HepG2 (cell line): Measurements from ENCODE around the gene CCL17. TPM values are rescaled to one million over a fixed set of nuclear protein-coding genes. Genes with fewer than 3 reads are reported as not detected.

Experiments
- ATAC-seq: fragments of 200-7000 bp; cut with Tn5 transposase; 3 replicates; pipeline ENCODE4 v1.9.1; 2020; ENCODE audit warnings: mild to moderate bottlenecking, moderate library complexity
- BruUV-seq: library from RNA; stranded (reverse); fragments of 400-500 nt; replicated peaks from 2 replicates; lab custom pipeline; 2021; lab: Mats Ljungman, UMichigan
- CTCF ChIA-PET: fragments of 300-600 bp; formaldehyde crosslinking; extraction: SDS; loops from one replicate; lab custom pipeline; 2021; ENCODE audit warnings: low total read pairs, inconsistent platforms, low intra/inter-chr PET ratio; lab: Yijun Ruan, JAX
- POLR2A ChIA-PET: fragments of 350-600 bp; sonication (Branson Sonifier 250); formaldehyde crosslinking; loops from one replicate; lab custom pipeline; 2020; ENCODE audit warnings: antibody characterized with exemption, inconsistent platforms; lab: Yijun Ruan, JAX
- DNase-seq: peaks from one replicate; pipeline ENCODE4 v3.0.0-alpha.2; 2015; ENCODE audit warnings: low spot score
- FAIRE-seq: peaks from 3 replicates; lab custom pipeline; 2011; peaks lifted over from hg19 to GRCh38; lab: Jason Lieb, UNC
- H2AFZ ChIP-seq: one replicate; pipeline ENCODE4 v1.6.1; 2011; ENCODE audit warnings: low read length, inconsistent platforms
- H3K27ac ChIP-seq: fragments of 300-600 bp; 3 replicates; pipeline ENCODE4 v1.8.0; 2011; ENCODE audit warnings: mixed run types, mild to moderate bottlenecking, mixed read lengths, low read length, inconsistent platforms; ENCODE audit not compliant: insufficient read depth; ENCODE audit errors: extremely low read length
- H3K27me3 ChIP-seq, 2 experiments: fragments of 200-600 bp in 1 of 2; 2 replicates in 1 of 2; 3 replicates in 1 of 2; pipeline versions ENCODE4 v1.6.0 to v1.8.0; 2011; ENCODE audit warnings: low read length in 2 of 2, mild to moderate bottlenecking in 2 of 2, moderate library complexity in 2 of 2, inconsistent platforms in 1 of 2; ENCODE audit not compliant: insufficient read depth in 2 of 2, control insufficient read depth in 1 of 2
- H3K36me3 ChIP-seq, 2 experiments: fragments of 200-600 bp in 1 of 2; replicated peaks in 1 of 2; 2 replicates in 1 of 2; 3 replicates in 1 of 2; pipeline versions ENCODE4 v1.5.1 to v1.8.0; 2011; ENCODE audit warnings: low read length in 2 of 2, inconsistent platforms in 1 of 2; ENCODE audit not compliant: insufficient read depth in 2 of 2, control insufficient read depth in 1 of 2
- H3K4me1 ChIP-seq: 2 replicates; pipeline ENCODE4 v1.5.1; 2012; ENCODE audit warnings: low read length, inconsistent platforms; ENCODE audit not compliant: insufficient read depth
- H3K4me2 ChIP-seq: 2 replicates; pipeline ENCODE4 v1.6.0; 2011; ENCODE audit warnings: low read depth, low read length, inconsistent platforms
- H3K4me3 ChIP-seq, 3 experiments: fragments of 200-600 bp in 1 of 3; sonication (generic), shearing (Covaris generic) in 1 of 3; replicated peaks in 1 of 3; 2 replicates each; pipeline ENCODE4 v1.5.1; 2011 to 2016; ENCODE audit warnings: low read length in 3 of 3, inconsistent platforms in 2 of 3, low read depth in 2 of 3, mild to moderate bottlenecking in 2 of 3, control low read depth in 1 of 3, mixed read lengths in 1 of 3; ENCODE audit not compliant: insufficient read depth in 1 of 3
- H3K79me2 ChIP-seq: one replicate; pipeline ENCODE4 v1.6.1; 2011; ENCODE audit warnings: low read length, inconsistent platforms; ENCODE audit not compliant: insufficient read depth
- H3K9ac ChIP-seq: 2 replicates; pipeline ENCODE4 v1.6.0; 2011; ENCODE audit warnings: mild to moderate bottlenecking, low read depth, low read length, inconsistent platforms; ENCODE audit not compliant: insufficient read depth
- H3K9me3 ChIP-seq: 2 replicates; pipeline ENCODE4 v1.5.1; 2012; ENCODE audit warnings: mild to moderate bottlenecking, low read length
- H4K20me1 ChIP-seq: 2 replicates; pipeline ENCODE4 v1.6.0; 2011; ENCODE audit warnings: inconsistent platforms, mild to moderate bottlenecking, low read length, moderate library complexity; ENCODE audit not compliant: insufficient read depth
- DMTF1 ChIP-seq: sonication (generic); formaldehyde crosslinking; IDR thresholded peaks from 2 replicates; pipeline ENCODE4 v1.4.0; 2020; ENCODE audit warnings: mild to moderate bottlenecking, missing genetic modification reagents
- KDM4B ChIP-seq: sonication (generic); formaldehyde crosslinking; IDR thresholded peaks from 2 replicates; pipeline ENCODE4 v1.4.0; 2020; ENCODE audit warnings: missing genetic modification reagents
- POLR2G ChIP-seq: fragments of 200-400 bp; formaldehyde crosslinking; IDR thresholded peaks from 2 replicates; pipeline ENCODE4 v1.6.1; 2018; ENCODE audit warnings: mild to moderate bottlenecking, low read depth, low read length, moderate library complexity
- SMAD1 ChIP-seq: sonication (generic); formaldehyde crosslinking; IDR thresholded peaks from 2 replicates; pipeline ENCODE4 v1.4.0; 2020; ENCODE audit warnings: missing genetic modification reagents, low read depth, mild to moderate bottlenecking, borderline replicate concordance
- SNRNP70 ChIP-seq: fragments of 200-400 bp; formaldehyde crosslinking; IDR thresholded peaks from 2 replicates; pipeline ENCODE4 v1.6.1; 2017; ENCODE audit warnings: mild to moderate bottlenecking, low read depth, low read length, moderate library complexity
- ZNF512B ChIP-seq: sonication (generic); formaldehyde crosslinking; IDR thresholded peaks from 2 replicates; pipeline ENCODE4 v1.5.1; 2020; ENCODE audit warnings: missing genetic modification reagents, mild to moderate bottlenecking, borderline replicate concordance
- ZNF550 ChIP-seq: sonication (generic); formaldehyde crosslinking; IDR thresholded peaks from 2 replicates; pipeline ENCODE4 v1.4.0; 2020; ENCODE audit warnings: mild to moderate bottlenecking, missing genetic modification reagents, borderline replicate concordance
- ZNF644 ChIP-seq: IDR thresholded peaks from 2 replicates; pipeline ENCODE4 v1.6.1; 2016; ENCODE audit warnings: low read depth
- ZNF704 ChIP-seq: sonication (generic); formaldehyde crosslinking; IDR thresholded peaks from 2 replicates; pipeline ENCODE4 v1.8.1; 2023; ENCODE audit warnings: mild to moderate bottlenecking, inconsistent platforms, moderate library complexity, missing genetic modification reagents, borderline replicate concordance
- WGBS: methylation state at CpG from one replicate; pipeline ENCODE4 v1.1.6; 2017; ENCODE audit warnings: low lambda C conversion rate; 5-methylcytosine and 5-hydroxymethylcytosine counted together
- in situ Hi-C: cut with HindIII; loops from 2 replicates; pipeline ENCODE4 v1.10.0; 2017; ENCODE audit warnings: low pct_unique_long_range_greater_than_20kb; ENCODE audit not compliant: extremely low pct_ligation_motif_present
- intact Hi-C: fragments of 100-400 bp; cut with micrococcal nuclease; formaldehyde crosslinking; loops from one replicate; pipeline ENCODE4 v1.10.0; 2022; ENCODE audit not compliant: unreplicated experiment
- polyA plus RNA-seq, 8 experiments: library from polyadenylated mRNA; depleted of rRNA in 3 of 8; stranded (reverse) in 7 of 8; unstranded in 1 of 8; fragments of >200 nt; fragmentation: Illumina TruSeq in 4 of 8; extraction: Trizol in 4 of 8; gene quantifications; 2 replicates each; pipeline versions ENCODE4 v1.2.1 to v1.2.3, GENCODE V29; 2011 to 2016; ENCODE audit warnings: low read depth in 4 of 8, missing spikeins in 1 of 8, mixed read lengths in 1 of 8; ENCODE audit not compliant: insufficient read depth in 1 of 8
- total RNA-seq, 5 experiments: library from RNA; depleted of rRNA; stranded (reverse); fragments of >200 nt; fragmentation: Illumina TruSeq; extraction: Trizol; gene quantifications; 2 replicates each; pipeline ENCODE4 v1.2.3, GENCODE V29; 2016; ENCODE audit warnings: low read depth in 1 of 5
- TF ChIP-seq, protein P1 (sequence below): sonication (generic); formaldehyde crosslinking; IDR thresholded peaks from 2 replicates; pipeline ENCODE4 v1.5.0; 2020; ENCODE audit warnings: mild to moderate bottlenecking, missing genetic modification reagents
- TF ChIP-seq, protein P2 (sequence below): sonication (generic); formaldehyde crosslinking; IDR thresholded peaks from 2 replicates; pipeline ENCODE4 v1.5.0; 2020; ENCODE audit warnings: mild to moderate bottlenecking, missing genetic modification reagents, moderate library complexity

The CCL17 gene
- total and polyA plus RNA-seq, 2 of the 13 experiments (the other 11 are each of a cell fraction or from before 2014, with no cell fraction given), result not detected

DNA sequence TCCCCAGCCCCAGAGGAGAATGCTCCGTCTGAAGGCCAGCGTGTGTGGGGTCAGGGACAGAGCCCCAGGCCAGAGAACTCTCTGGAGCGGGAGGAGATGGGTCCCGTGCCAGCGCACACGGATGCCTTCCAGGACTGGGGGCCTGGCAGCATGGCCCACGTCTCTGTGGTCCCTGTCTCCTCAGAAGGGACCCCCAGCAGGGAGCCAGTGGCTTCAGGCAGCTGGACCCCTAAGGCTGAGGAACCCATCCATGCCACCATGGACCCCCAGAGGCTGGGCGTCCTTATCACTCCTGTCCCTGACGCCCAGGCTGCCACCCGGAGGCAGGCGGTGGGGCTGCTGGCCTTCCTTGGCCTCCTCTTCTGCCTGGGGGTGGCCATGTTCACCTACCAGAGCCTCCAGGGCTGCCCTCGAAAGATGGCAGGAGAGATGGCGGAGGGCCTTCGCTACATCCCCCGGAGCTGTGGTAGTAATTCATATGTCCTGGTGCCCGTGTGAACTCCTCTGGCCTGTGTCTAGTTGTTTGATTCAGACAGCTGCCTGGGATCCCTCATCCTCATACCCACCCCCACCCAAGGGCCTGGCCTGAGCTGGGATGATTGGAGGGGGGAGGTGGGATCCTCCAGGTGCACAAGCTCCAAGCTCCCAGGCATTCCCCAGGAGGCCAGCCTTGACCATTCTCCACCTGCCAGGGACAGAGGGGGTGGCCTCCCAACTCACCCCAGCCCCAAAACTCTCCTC lies 21.9 kb upstream of the CCL17 start:
- intact Hi-C loops, result no loop called here
- ATAC-seq (peak; percentile 20), FAIRE-seq (no peak), DNase-seq (no peak)
- Histone ChIP-seq H3K79me2 (peaks cover 11% of the 10 kb centered on the region), H3K4me3 (no peak overlapping the region), H3K27me3 (no peaks in the 10 kb centered on the region), H2AFZ (no peak overlapping the region), H3K4me1 (peaks cover 61% of the 10 kb centered on the region), H3K9ac (no peak overlapping the region), H3K36me3 (peaks cover 32 to 48% of the 10 kb centered on the region in 2 experiments), H3K27ac (no peak overlapping the region), H3K9me3 (no peaks in the 10 kb centered on the region), H4K20me1 (peaks cover 4% of the 10 kb centered on the region; the same call in 1 of the 2 replicates), H3K4me2 (no peak overlapping the region)
- POLR2A ChIA-PET, result interaction anchor here (0.6 to 3.2 kb wide), 4 partner anchors 10 to 422 kb away, joined by 3 to 37 read pairs (median 4); partner anchors contain the start of gene CX3CL1
- CTCF ChIA-PET, result no interaction called here
- WGBS, result 94% methylated on average over 12 of the region's 16 CpGs
- no TSS peak for BruUV-seq
- in situ Hi-C loops, result no loop called here
- TF ChIP-seq KDM4B (CRISPR knock-in tag) (no peak), SNRNP70 (no peak), ZNF644 (CRISPR knock-in tag) (no peak), ZNF550 (CRISPR knock-in tag) (no peak), DMTF1 (no peak), ZNF512B (CRISPR knock-in tag) (0 out of 2 replicates have a peak, but pooled peaks have one; percentile 25), SMAD1 (CRISPR knock-in tag) (peak; percentile 17; the same call in 1 of the 2 replicates), POLR2G (0 out of 2 replicates have a peak, but pooled peaks have one; percentile 17), ZNF704 (CRISPR knock-in tag) (no peak)
- TF ChIP-seq, protein P1, sequence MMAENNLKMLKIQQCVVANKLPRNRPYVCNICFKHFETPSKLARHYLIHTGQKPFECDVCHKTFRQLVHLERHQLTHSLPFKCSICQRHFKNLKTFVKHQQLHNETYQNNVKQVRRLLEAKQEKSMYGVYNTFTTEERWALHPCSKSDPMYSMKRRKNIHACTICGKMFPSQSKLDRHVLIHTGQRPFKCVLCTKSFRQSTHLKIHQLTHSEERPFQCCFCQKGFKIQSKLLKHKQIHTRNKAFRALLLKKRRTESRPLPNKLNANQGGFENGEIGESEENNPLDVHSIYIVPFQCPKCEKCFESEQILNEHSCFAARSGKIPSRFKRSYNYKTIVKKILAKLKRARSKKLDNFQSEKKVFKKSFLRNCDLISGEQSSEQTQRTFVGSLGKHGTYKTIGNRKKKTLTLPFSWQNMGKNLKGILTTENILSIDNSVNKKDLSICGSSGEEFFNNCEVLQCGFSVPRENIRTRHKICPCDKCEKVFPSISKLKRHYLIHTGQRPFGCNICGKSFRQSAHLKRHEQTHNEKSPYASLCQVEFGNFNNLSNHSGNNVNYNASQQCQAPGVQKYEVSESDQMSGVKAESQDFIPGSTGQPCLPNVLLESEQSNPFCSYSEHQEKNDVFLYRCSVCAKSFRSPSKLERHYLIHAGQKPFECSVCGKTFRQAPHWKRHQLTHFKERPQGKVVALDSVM (CRISPR knock-in tag), result peak; percentile 49; the same call in 1 of the 2 replicates
- TF ChIP-seq, protein P2, sequence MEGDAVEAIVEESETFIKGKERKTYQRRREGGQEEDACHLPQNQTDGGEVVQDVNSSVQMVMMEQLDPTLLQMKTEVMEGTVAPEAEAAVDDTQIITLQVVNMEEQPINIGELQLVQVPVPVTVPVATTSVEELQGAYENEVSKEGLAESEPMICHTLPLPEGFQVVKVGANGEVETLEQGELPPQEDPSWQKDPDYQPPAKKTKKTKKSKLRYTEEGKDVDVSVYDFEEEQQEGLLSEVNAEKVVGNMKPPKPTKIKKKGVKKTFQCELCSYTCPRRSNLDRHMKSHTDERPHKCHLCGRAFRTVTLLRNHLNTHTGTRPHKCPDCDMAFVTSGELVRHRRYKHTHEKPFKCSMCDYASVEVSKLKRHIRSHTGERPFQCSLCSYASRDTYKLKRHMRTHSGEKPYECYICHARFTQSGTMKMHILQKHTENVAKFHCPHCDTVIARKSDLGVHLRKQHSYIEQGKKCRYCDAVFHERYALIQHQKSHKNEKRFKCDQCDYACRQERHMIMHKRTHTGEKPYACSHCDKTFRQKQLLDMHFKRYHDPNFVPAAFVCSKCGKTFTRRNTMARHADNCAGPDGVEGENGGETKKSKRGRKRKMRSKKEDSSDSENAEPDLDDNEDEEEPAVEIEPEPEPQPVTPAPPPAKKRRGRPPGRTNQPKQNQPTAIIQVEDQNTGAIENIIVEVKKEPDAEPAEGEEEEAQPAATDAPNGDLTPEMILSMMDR (CRISPR knock-in tag), result peak; percentile 55
